NCI-H460 (cell line): ENCODE measurements around the gene NCAPH2. TPM values are rescaled to one million over a fixed set of nuclear protein-coding genes. Genes with fewer than 3 reads are reported as not detected.
"Not testable (repeated sequence)": the region's sequence is repeated elsewhere in the genome, so short reads cannot be mapped to it uniquely, and the experiment has no call there.

ENCODE experiments used
- DNase-seq: peaks from one replicate; pipeline ENCODE4 v3.0.0-alpha.2; 2016; ENCODE audit warnings: low read depth; ENCODE audit errors: extremely low read depth
- total RNA-seq: library from RNA; depleted of rRNA; stranded (reverse); fragments of >200 nt; shearing (Covaris generic); gene quantifications from 2 replicates; pipeline ENCODE4 v1.2.3, GENCODE V29; 2014

The NCAPH2 gene
- total RNA-seq, 1 experiment from 2014 or later = 28.6 TPM

DNA sequence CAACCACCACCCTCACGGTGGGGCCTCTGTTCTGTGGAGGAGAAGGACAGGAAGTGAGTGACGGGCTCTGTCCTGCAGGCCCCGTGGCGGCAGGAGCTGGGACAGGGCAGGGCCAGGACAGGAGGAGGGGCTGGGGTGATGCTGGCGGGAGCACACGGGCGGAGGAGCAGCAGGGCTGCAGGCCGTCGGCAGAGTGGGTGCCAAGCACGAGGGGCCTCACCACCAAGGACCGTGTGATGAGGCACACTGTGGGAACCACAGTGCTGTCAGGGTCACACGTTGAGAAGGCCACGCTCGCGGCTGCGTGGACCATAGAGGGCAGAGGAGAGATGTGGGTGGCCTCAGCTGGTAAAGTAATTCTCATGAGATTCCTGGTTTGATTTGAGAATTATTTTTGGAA is 8.9 kb downstream of the NCAPH2 start:
- no peak for DNase-seq

DNA sequence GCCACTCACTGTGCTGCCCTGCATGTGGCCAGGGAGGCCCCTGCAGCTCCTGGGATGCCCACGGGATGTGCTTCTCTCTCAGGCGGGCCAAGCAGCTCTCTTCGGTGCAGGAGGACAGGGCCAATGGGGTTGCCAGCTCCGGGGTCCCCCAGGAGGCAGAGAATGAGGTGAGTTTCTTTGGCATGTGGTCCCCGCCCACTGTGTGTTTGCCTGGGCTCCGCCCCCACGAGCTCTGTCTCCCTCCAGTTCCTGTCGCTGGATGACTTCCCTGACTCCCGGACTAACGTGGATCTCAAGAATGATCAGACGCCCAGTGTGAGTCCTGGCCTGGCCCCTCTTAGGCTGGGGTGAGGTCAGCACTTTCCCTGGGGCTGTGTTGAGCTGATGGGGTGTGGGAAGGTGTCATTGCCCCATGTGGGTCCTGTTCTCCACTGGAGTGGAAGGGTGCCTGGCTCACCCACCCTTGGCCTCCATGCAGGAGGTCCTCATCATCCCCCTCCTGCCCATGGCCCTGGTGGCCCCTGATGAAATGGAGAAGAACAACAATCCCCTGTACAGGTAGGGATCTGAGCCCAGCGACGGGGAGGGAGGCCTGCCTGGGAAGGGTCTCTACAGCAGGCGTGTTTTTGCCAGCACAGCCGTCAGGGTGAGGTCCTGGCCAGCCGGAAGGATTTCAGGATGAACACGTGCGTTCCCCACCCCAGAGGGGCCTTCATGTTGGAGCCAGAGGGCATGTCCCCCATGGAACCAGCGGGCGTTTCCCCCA is 9.7 kb downstream of the NCAPH2 start:
- no peak for DNase-seq

DNA sequence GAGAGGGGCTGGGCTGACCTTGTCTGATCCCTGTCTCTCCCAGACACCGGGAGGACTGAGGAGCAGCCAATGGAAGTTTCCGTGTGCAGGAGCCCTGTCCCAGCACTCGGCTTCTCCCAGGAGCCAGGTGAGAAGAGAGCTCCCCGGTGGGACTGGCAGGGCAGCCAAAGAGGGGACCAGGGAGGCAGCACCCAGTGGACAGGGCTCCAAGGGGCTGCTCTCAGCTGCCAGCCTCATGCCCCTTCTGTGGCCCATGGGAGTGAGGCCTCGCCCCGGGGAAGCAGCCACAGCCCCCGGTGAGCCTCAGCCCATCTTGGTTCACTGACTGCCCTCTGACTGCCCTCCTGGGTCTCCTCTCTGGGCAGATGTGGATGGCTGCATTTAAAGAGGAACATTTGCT is 10.6 kb downstream of the NCAPH2 start:
- DNase-seq = no peak

- no peak for DNase-seq
Observed at GRCh38 chr22:50519151-50519550, 11.1 kb downstream of the NCAPH2 start.

- not testable (repeated sequence) for DNase-seq
Observed at GRCh38 chr22:50520184-50520583, 12.2 kb downstream of the NCAPH2 start.

- DNase-seq = no peak
Observed at GRCh38 chr22:50520826-50521453, 12.9 kb downstream of the NCAPH2 start.

- no peak for DNase-seq
Observed at GRCh38 chr22:50521710-50522109, 13.7 kb downstream of the NCAPH2 start.

- DNase-seq = no peak
Observed at GRCh38 chr22:50522208-50522805, 14.3 kb downstream of the NCAPH2 start.

DNA sequence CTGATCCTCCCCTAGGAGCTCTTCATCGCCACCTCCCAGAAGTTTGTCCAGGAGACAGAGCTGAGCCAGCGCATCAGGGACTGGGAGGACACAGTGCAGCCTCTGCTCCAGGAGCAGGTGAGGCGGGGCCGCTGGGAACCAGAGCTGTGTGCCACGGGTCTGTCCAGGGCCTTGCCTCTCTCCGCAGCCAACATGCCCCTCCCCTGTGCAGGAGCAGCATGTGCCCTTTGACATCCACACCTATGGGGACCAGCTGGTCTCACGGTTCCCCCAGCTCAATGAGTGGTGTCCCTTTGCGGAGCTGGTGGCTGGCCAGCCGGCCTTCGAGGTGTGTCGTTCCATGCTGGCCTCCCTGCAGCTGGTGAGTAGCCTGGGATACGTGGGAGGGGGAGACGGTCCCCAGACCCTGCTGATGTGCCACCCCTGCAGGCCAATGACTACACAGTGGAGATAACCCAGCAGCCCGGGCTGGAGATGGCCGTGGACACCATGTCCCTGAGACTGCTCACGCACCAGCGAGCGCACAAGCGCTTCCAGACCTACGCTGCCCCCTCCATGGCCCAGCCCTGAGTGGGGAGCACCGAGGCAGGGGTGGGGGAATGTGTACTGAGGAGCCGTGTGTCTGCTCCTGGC is 14.9 kb downstream of the NCAPH2 start:
- no peak for DNase-seq

GRCh38 chr22:50523458-50523805 is 15.4 kb downstream of the NCAPH2 start:
- no peak for DNase-seq

DNA sequence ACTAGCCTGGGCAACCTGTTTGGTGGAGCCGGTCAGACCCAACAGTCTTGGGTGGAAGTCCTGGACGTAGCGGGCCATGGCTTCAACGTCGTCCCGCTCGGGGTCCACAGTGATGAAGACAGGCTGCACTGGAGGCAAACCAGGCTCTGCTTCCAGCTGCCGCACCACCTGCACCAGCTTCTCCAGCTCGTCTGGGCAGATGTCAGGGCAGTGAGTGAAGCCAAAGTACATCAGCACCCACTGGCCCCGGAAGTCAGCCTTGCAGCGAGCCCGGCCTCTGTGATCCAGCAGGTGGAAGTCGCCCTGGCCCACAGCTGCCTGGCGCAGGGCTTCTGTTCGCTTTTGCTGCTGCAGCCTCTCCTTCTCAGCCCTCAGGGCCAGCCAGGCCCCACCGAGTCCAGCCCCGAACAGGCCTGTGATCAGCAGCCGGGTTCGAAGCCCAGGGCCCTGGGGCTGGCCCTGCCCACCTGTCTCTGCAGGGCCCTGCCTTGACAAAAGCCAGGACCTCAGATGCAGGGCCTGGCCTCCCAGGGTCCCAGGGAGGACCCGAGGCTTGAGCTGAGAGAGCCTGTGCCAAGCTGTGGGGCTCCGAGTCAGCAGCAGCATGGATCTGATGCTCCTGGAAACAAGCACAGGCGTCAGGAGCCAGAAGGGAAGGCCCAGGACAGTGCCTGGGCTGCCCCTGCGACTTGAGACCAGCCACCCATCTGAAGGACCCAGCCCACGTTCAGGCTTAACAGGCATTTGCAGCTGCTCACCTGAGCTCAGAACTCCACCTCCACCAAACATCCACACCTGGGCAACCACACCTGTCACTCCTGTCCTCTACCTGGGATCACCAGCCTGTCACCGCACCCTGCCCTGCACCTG is 16.0 kb downstream of the NCAPH2 start:
- no peak for DNase-seq

DNA sequence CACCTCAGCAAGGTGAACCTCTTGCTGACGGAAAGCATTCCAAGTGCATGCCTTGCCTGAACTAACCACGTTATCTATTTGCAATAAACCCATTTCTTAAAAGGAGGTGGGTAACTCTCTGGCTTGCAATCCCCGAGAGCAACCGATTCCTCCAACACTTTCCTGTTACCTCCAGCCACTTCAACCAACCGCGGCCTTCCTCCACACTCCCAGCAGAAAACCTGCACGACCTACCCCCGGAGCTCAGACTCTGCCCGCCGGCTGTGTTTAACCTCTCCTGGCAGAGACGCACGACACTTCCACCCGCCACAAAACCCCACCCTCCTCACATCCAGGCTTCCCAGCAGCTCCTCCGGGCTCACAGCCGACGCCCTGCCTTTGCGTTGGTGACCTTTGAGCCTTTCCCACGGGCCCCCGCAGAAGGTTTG is 16.7 kb downstream of the NCAPH2 start:
- no peak for DNase-seq

- peak; percentile 88 for DNase-seq
Observed at GRCh38 chr22:50525104-50525857, 17.3 kb downstream of the NCAPH2 start, which contains the start of gene SCO2. SCO2 (minus strand) TSS chr22:50525598; CDS start chr22:50524411, 1,187 bp downstream.

- no peak for DNase-seq
Observed at GRCh38 chr22:50525858-50526107, 17.8 kb downstream of the NCAPH2 start.

GRCh38 chr22:50526108-50526833 is 18.2 kb downstream of the NCAPH2 start:
- no peak for DNase-seq

DNA sequence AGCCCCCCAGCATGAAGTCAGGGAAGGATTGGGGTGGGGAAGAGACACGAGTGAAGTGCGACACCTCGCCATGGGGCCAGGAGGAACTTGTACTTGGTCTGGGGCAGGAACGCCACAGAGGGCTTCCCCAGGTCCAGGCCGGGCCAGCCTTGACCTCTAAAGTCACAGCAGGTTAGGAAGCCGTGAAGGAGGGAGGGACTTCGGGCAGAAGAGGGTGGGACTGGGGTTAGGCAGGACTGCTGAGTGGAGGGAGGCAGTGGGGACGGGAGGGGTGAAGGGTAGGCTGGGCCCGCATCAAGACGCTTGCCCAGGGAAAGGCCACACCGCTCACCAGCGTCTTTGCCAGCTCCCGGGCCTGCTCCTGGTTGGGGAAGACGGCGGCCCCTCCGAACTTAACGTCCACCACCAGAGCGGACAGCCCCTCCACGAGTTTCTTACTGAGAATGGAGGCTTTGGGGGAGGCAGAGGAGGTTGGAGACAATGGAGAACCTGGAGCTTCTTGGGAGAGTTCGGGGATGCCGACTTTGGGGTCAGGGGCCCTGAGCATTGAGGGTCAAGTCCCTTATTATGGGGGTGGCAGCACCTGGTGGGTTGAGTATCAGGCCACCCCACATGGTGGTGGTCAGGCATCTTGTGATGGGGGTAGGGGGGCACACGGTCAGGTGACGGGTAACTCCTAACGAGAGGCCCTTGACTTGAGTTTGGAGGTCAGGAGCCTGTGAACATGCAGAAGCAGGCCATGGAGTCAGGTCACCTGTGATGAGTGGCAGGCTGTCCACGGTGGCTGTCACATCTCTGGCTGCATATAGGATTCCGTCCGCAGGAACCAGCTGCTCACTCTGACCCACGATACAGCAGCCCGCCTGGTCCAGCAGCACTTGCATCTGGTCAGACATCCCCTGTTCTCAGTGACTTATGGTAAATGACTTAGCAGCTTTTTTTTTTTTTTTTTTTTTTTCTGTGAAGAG is 19.1 kb downstream of the NCAPH2 start:
- DNase-seq = no peak

GRCh38 chr22:50527921-50528681 is 20.1 kb downstream of the NCAPH2 start:
- no peak for DNase-seq
